GM10248 (cell line): Measurements from ENCODE around the gene LIPA.

ENCODE experiments used
- CTCF ChIA-PET: fragments of 300-600 bp; sonication (Branson Sonifier 250); formaldehyde crosslinking; extraction: SDS; loops from one replicate; lab custom pipeline; 2021; ENCODE audit warnings: antibody characterized with exemption; lab: Yijun Ruan, JAX
- POLR2A ChIA-PET: fragments of 350-650 bp; sonication (Branson Sonifier 250); formaldehyde crosslinking; extraction: SDS; loops from one replicate; lab custom pipeline; 2020; ENCODE audit warnings: antibody characterized with exemption; lab: Yijun Ruan, JAX
- DNase-seq: peaks from one replicate; pipeline ENCODE4 v3.0.0; 2012; ENCODE audit errors: extremely low spot score
- CTCF ChIP-seq: IDR thresholded peaks from 2 replicates; pipeline ENCODE4 v1.5.1; 2012; ENCODE audit warnings: mild to moderate bottlenecking, low read depth; ENCODE audit errors: extremely low read depth, missing control alignments, control extremely low read depth

LIPA gene

GRCh38 chr10:89226891-89227290 lies 24.7 kb downstream of the LIPA start:
- ChIA-PET POLR2A (no interaction called here), CTCF (interaction anchor here (0.9 kb wide), 1 partner anchor 9 kb away, joined by 4 read pairs; no protein-coding TSS in a partner anchor)
- no peak for TF ChIP-seq CTCF
- DNase-seq = no peak

- DNase-seq = no peak
- POLR2A ChIA-PET = no interaction called here
- CTCF ChIA-PET = interaction anchor here (0.7 to 2.2 kb wide), 13 partner anchors 8 to 389 kb away, joined by 3 to 8 read pairs (median 3); partner anchors contain the start of gene LIPA
- peak; percentile 24 for TF ChIP-seq CTCF
Measured at GRCh38 chr10:89224739-89225443, 26.7 kb downstream of the LIPA start.

- no peak for TF ChIP-seq CTCF
- POLR2A ChIA-PET = no interaction called here
- CTCF ChIA-PET = interaction anchor here (0.7 to 1.5 kb wide), 3 partner anchors 11 to 192 kb away, joined by 3 to 9 read pairs (median 3); no protein-coding TSS in a partner anchor
- no peak for DNase-seq
Measured at GRCh38 chr10:89221919-89222318, 29.7 kb downstream of the LIPA start.

- TF ChIP-seq CTCF = no peak
- DNase-seq = no peak
- POLR2A ChIA-PET = no interaction called here
- CTCF ChIA-PET = interaction anchor here (1.3 to 4.4 kb wide), 6 partner anchors 11 to 286 kb away, joined by 5 to 74 read pairs (median 44); partner anchors contain the start of gene CH25H
Measured at GRCh38 chr10:89219513-89220218, 31.9 kb downstream of the LIPA start.

- TF ChIP-seq CTCF = peak; percentile 61
- CTCF ChIA-PET = interaction anchor here (0.7 to 4.4 kb wide), 66 partner anchors 8 to 653 kb away, joined by 3 to 74 read pairs (median 5); partner anchors contain the start of genes CH25H, FAS, IFIT1 and IFIT2
- POLR2A ChIA-PET = no interaction called here
- DNase-seq = peak; percentile 42
Measured at GRCh38 chr10:89217057-89217990, 34.3 kb downstream of the LIPA start.
